HEK293 (cell line): ENCODE data around the gene PLCXD1.

Source experiments
- CTCF ChIA-PET: fragments of 350-600 bp; formaldehyde crosslinking; extraction: SDS; loops from one replicate; lab custom pipeline; 2021; ENCODE audit warnings: antibody characterized with exemption; lab: Yijun Ruan, JAX
- POLR2A ChIA-PET: fragments of 300-600 bp; formaldehyde crosslinking; extraction: SDS; loops from one replicate; lab custom pipeline; 2020; ENCODE audit warnings: antibody characterized with exemption, inconsistent platforms; lab: Yijun Ruan, JAX
- H3K27ac ChIP-seq: fragments of 200-500 bp; sonication (Bioruptor generic); 2 replicates; pipeline ENCODE4 v1.5.1; 2014; ENCODE audit warnings: low read depth, low read length, control low read depth, inconsistent platforms; ENCODE audit errors: extremely low read depth
- H3K36me3 ChIP-seq, 2 experiments: fragments of 200-500 bp in 1 of 2; sonication (Bioruptor generic) in 1 of 2; 1 replicate in 1 of 2; 2 replicates in 1 of 2; pipeline ENCODE4 v1.5.1; 2014 to 2017; ENCODE audit warnings: inconsistent platforms in 2 of 2, low read length in 2 of 2; ENCODE audit not compliant: control insufficient read depth in 2 of 2, insufficient read depth in 1 of 2
- H3K4me1 ChIP-seq: fragments of 200-500 bp; sonication (Bioruptor generic); 2 replicates; pipeline ENCODE4 v1.5.1; 2014; ENCODE audit warnings: mild to moderate bottlenecking, low read length, inconsistent platforms; ENCODE audit not compliant: control insufficient read depth, insufficient read depth
- H3K4me3 ChIP-seq: 2 replicates; pipeline ENCODE4 v1.5.1; 2011; ENCODE audit warnings: low read depth, mild to moderate bottlenecking, control low read depth, low read length, moderate library complexity
- H3K9me3 ChIP-seq: fragments of 200-500 bp; sonication (Bioruptor generic); 2 replicates; pipeline ENCODE4 v1.5.1; 2014; ENCODE audit warnings: low read depth, low read length, inconsistent platforms; ENCODE audit not compliant: control insufficient read depth, insufficient read depth
- FEZF1 ChIP-seq: fragments of 450-650 bp; formaldehyde crosslinking; IDR thresholded peaks from 2 replicates; pipeline ENCODE4 v1.5.1; 2016; ENCODE audit warnings: missing biosample characterization, missing genetic modification characterization
- GLIS1 ChIP-seq: fragments of 450-650 bp; formaldehyde crosslinking; IDR thresholded peaks from 2 replicates; pipeline ENCODE4 v1.5.1; 2016; ENCODE audit warnings: missing biosample characterization, missing genetic modification characterization
- HIC1 ChIP-seq: fragments of 450-650 bp; formaldehyde crosslinking; IDR thresholded peaks from 2 replicates; pipeline ENCODE4 v1.5.1; 2016; ENCODE audit warnings: missing biosample characterization, missing genetic modification characterization
- OVOL3 ChIP-seq: fragments of 450-650 bp; formaldehyde crosslinking; IDR thresholded peaks from 2 replicates; pipeline ENCODE4 v1.5.1; 2016; ENCODE audit warnings: missing biosample characterization, missing genetic modification characterization
- PBX3 ChIP-seq: sonication (generic); formaldehyde crosslinking; IDR thresholded peaks from 2 replicates; pipeline ENCODE4 v1.8.1; 2022; ENCODE audit warnings: mild to moderate bottlenecking, moderate library complexity, missing genetic modification reagents
- SALL2 ChIP-seq: fragments of 450-650 bp; formaldehyde crosslinking; IDR thresholded peaks from 2 replicates; pipeline ENCODE4 v1.5.0; 2017; ENCODE audit warnings: missing biosample characterization, mild to moderate bottlenecking, missing genetic modification characterization, borderline replicate concordance
- SCRT2 ChIP-seq: fragments of 450-650 bp; formaldehyde crosslinking; IDR thresholded peaks from 2 replicates; pipeline ENCODE4 v1.5.1; 2016; ENCODE audit warnings: missing biosample characterization, missing genetic modification characterization
- ZBTB17 ChIP-seq: fragments of 450-650 bp; formaldehyde crosslinking; IDR thresholded peaks from 2 replicates; pipeline ENCODE4 v1.5.1; 2016; ENCODE audit warnings: missing biosample characterization, missing genetic modification characterization
- ZBTB44 ChIP-seq: fragments of 450-650 bp; IDR thresholded peaks from 2 replicates; pipeline ENCODE4 v1.5.1; 2018; ENCODE audit warnings: missing biosample characterization, mild to moderate bottlenecking, missing genetic modification characterization
- ZFP69B ChIP-seq: fragments of 450-650 bp; formaldehyde crosslinking; IDR thresholded peaks from 2 replicates; pipeline ENCODE4 v1.5.1; 2016; ENCODE audit warnings: missing biosample characterization, missing genetic modification characterization
- ZNF133 ChIP-seq: fragments of 450-650 bp; formaldehyde crosslinking; IDR thresholded peaks from 2 replicates; pipeline ENCODE4 v1.5.1; 2016; ENCODE audit warnings: missing biosample characterization, missing genetic modification characterization
- ZNF146 ChIP-seq: fragments of 450-650 bp; formaldehyde crosslinking; IDR thresholded peaks from 2 replicates; pipeline ENCODE4 v1.5.1; 2016; ENCODE audit warnings: missing biosample characterization, missing genetic modification characterization
- ZNF155 ChIP-seq: fragments of 450-650 bp; formaldehyde crosslinking; IDR thresholded peaks from 2 replicates; pipeline ENCODE4 v1.5.1; 2016; ENCODE audit warnings: missing biosample characterization, missing genetic modification characterization
- ZNF184 ChIP-seq: fragments of 450-650 bp; IDR thresholded peaks from 2 replicates; pipeline ENCODE4 v1.5.1; 2018; ENCODE audit warnings: missing biosample characterization, mild to moderate bottlenecking, missing genetic modification characterization
- ZNF292 ChIP-seq: fragments of 450-650 bp; formaldehyde crosslinking; IDR thresholded peaks from 2 replicates; pipeline ENCODE4 v1.5.1; 2016; ENCODE audit warnings: low read depth, missing biosample characterization, missing genetic modification characterization, borderline replicate concordance
- ZNF350 ChIP-seq: fragments of 450-650 bp; formaldehyde crosslinking; IDR thresholded peaks from 2 replicates; pipeline ENCODE4 v1.5.0; 2017; ENCODE audit warnings: missing biosample characterization, mild to moderate bottlenecking, missing genetic modification characterization
- ZNF449 ChIP-seq: fragments of 450-650 bp; formaldehyde crosslinking; IDR thresholded peaks from 2 replicates; pipeline ENCODE4 v1.5.1; 2017; ENCODE audit warnings: missing biosample characterization, mild to moderate bottlenecking, missing genetic modification characterization, moderate library complexity
- ZNF473 ChIP-seq: fragments of 450-650 bp; formaldehyde crosslinking; IDR thresholded peaks from 2 replicates; pipeline ENCODE4 v1.5.1; 2017; ENCODE audit warnings: missing biosample characterization, missing genetic modification characterization
- ZNF518A ChIP-seq: fragments of 450-650 bp; formaldehyde crosslinking; conservative IDR thresholded peaks from 2 replicates; pipeline ENCODE4 v1.5.1; 2016; ENCODE audit warnings: low read depth, missing biosample characterization, missing genetic modification characterization
- ZNF621 ChIP-seq: fragments of 450-650 bp; formaldehyde crosslinking; IDR thresholded peaks from 2 replicates; pipeline ENCODE4 v1.5.1; 2017; ENCODE audit warnings: missing biosample characterization, missing genetic modification characterization
- ZNF658 ChIP-seq: fragments of 450-650 bp; formaldehyde crosslinking; IDR thresholded peaks from 2 replicates; pipeline ENCODE4; 2016; ENCODE audit warnings: missing biosample characterization, missing genetic modification characterization
- ZNF777 ChIP-seq: fragments of 450-650 bp; formaldehyde crosslinking; IDR thresholded peaks from 2 replicates; pipeline ENCODE4 v1.5.1; 2017; ENCODE audit warnings: missing biosample characterization, missing genetic modification characterization, borderline replicate concordance
- ZSCAN5A ChIP-seq: fragments of 450-650 bp; formaldehyde crosslinking; IDR thresholded peaks from 2 replicates; pipeline ENCODE4 v1.5.1; 2016; ENCODE audit warnings: missing biosample characterization, missing genetic modification characterization

Gene PLCXD1

GRCh38 chrX:335758-336155, 54.6 kb downstream of the PLCXD1 start (continued):
- no peak for TF ChIP-seq OVOL3 (tag by site-specific recombination)
- TF ChIP-seq ZNF473 (tag by site-specific recombination) = no peak
- no peak for TF ChIP-seq PBX3 (CRISPR knock-in tag)
- no peak for TF ChIP-seq ZBTB44 (tag by site-specific recombination)
- TF ChIP-seq ZNF518A (tag by site-specific recombination) = no peak
- TF ChIP-seq ZNF777 (tag by site-specific recombination) = no peak
- no peak for TF ChIP-seq ZNF621
- TF ChIP-seq ZBTB17 (tag by site-specific recombination) = no peak
- TF ChIP-seq ZSCAN5A (tag by site-specific recombination) = no peak
- no peak for TF ChIP-seq ZNF155 (tag by site-specific recombination)
- TF ChIP-seq HIC1 (tag by site-specific recombination) = no peak

- POLR2A ChIA-PET = no interaction called here
- no peaks in the 10 kb centered on the region for H3K9me3 ChIP-seq
- TF ChIP-seq ZNF133 (tag by site-specific recombination) = no peak
- no peak for TF ChIP-seq ZNF449
- TF ChIP-seq ZNF184 (tag by site-specific recombination) = no peak
- TF ChIP-seq ZBTB17 (tag by site-specific recombination) = no peak
- no peak for TF ChIP-seq SCRT2 (tag by site-specific recombination)
- no peak for TF ChIP-seq FEZF1 (tag by site-specific recombination)
- no peak for TF ChIP-seq ZNF658 (tag by site-specific recombination)
- TF ChIP-seq ZNF350 (tag by site-specific recombination) = no peak
- no peak for TF ChIP-seq ZNF777 (tag by site-specific recombination)
- no peak for TF ChIP-seq SALL2 (tag by site-specific recombination)
- TF ChIP-seq ZFP69B (tag by site-specific recombination) = no peak
- TF ChIP-seq ZSCAN5A (tag by site-specific recombination) = no peak
- TF ChIP-seq ZNF146 = no peak
- no peak for TF ChIP-seq GLIS1 (tag by site-specific recombination)
- no peak for TF ChIP-seq ZNF292 (tag by site-specific recombination)
Measured at GRCh38 chrX:336227-336626, 55.0 kb downstream of the PLCXD1 start.

More at GRCh38 chrX:336227-336626, 55.0 kb downstream of the PLCXD1 start:
- Histone ChIP-seq H3K4me3 (no peak overlapping the region), H3K4me1 (no peaks in the 10 kb centered on the region), H3K36me3 (peaks cover 0 to 31% of the 10 kb centered on the region in 2 experiments; a peak in 1 of 3 replicates), H3K27ac (no peak overlapping the region)
- CTCF ChIA-PET = no interaction called here
